ENCODE results near the gene PTPRD. TPM values are rescaled to one million over a fixed set of nuclear protein-coding genes. Genes with fewer than 3 reads are reported as not detected.

Gene PTPRD
- total and polyA plus RNA-seq, 2 donors from 2014 or later = 6.4 to 78.9 TPM

DNA sequence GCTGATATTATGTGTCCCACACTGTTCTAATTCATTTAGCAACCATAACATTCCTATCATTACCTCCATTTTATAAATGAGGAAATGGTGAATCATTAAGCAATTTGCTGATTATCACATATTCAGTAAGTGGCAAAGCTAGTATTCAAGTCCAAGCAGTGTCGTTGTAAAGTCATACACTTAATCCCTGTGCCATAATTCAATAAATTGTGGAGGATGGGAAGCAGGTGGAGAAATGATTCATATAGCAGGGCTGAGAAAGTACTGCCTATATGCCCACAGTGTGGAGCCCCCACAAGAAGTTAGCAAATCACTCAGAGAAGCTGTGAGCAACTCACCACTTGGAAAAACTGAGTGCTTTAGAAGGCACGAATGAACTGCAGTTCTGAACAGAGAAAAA is 691.0 kb downstream of the PTPRD start:
- Histone ChIP-seq H3K4me1 (ENCODE audit: control insufficient read depth in 2 of 3, insufficient read depth in 2 of 3, low read depth in 1 of 3, low read length in 3 of 3) (no peaks in the 10 kb centered on the region), H3K9ac (ENCODE audit: low read length in 3 of 3) (no peak overlapping the region), H3K4me3 (ENCODE audit: low read length in 3 of 3) (no peak overlapping the region), H3K36me3 (ENCODE audit: control insufficient read depth in 2 of 3, insufficient read depth in 3 of 3, low read length in 3 of 3) (no peaks in the 10 kb centered on the region), H3K9me3 (ENCODE audit: control insufficient read depth in 2 of 3, insufficient read depth in 1 of 3, low read length in 3 of 3) (no peaks in the 10 kb centered on the region), H3K27me3 (ENCODE audit: control insufficient read depth, insufficient read depth, low read length) (no peaks in the 10 kb centered on the region), H3K27ac (ENCODE audit: low read depth in 2 of 2, low read length in 2 of 2) (no peak overlapping the region)
- no peak for DNase-seq
- intact Hi-C loops (cut with DNase I) = no loop called here
- TF ChIP-seq, protein P1, sequence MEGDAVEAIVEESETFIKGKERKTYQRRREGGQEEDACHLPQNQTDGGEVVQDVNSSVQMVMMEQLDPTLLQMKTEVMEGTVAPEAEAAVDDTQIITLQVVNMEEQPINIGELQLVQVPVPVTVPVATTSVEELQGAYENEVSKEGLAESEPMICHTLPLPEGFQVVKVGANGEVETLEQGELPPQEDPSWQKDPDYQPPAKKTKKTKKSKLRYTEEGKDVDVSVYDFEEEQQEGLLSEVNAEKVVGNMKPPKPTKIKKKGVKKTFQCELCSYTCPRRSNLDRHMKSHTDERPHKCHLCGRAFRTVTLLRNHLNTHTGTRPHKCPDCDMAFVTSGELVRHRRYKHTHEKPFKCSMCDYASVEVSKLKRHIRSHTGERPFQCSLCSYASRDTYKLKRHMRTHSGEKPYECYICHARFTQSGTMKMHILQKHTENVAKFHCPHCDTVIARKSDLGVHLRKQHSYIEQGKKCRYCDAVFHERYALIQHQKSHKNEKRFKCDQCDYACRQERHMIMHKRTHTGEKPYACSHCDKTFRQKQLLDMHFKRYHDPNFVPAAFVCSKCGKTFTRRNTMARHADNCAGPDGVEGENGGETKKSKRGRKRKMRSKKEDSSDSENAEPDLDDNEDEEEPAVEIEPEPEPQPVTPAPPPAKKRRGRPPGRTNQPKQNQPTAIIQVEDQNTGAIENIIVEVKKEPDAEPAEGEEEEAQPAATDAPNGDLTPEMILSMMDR (IDR thresholded peaks at IDR 0.05; ENCODE audit: borderline replicate concordance, extremely low read depth, insufficient read depth) = no peak
- FAIRE-seq = no peak

DNA sequence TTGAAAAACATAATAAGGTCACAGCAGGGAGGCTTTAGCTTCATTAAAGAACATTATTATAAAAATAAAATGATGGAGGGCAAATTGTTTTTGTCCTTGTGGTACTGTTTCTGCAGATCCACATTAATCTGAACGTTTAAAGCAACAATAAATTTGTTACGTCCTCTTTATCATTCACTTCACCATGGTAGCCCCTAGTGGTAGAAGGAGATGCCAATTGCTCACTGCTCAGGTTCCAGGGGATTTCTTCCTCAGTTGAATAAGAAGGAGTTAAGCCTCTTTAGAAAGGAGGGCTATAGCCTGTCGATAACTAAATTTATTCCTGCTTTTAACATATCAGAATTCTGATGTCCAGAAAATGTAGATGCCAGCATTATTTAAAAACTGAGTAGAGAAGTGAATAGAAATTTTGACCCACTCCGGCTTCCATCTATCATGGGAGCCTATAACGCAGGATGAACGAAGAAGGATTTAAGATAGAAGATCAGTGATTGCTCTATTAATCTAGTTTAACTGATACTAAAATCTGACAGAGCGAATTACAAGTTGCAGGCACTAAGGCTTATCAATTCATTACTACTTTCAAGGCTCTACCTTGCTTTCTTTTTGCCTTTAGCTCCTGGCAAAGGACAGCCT is 692.3 kb downstream of the PTPRD start:
- no peak overlapping the region for H3K27ac ChIP-seq (ENCODE audit: low read depth in 2 of 2, low read length in 2 of 2)
- intact Hi-C loops (cut with DNase I) = no loop called here
- FAIRE-seq = no peak
- H3K4me3 ChIP-seq (ENCODE audit: low read length in 3 of 3) = no peak overlapping the region
- DNase-seq = no peak
- TF ChIP-seq, protein P1 (IDR thresholded peaks at IDR 0.05; ENCODE audit: borderline replicate concordance, extremely low read depth, insufficient read depth) = no peak
- H3K4me1 ChIP-seq (ENCODE audit: control insufficient read depth in 2 of 3, insufficient read depth in 2 of 3, low read depth in 1 of 3, low read length in 3 of 3) = no peaks in the 10 kb centered on the region
- H3K9me3 ChIP-seq (ENCODE audit: control insufficient read depth in 2 of 3, insufficient read depth in 1 of 3, low read length in 3 of 3) = no peaks in the 10 kb centered on the region
- H3K9ac ChIP-seq (ENCODE audit: low read length in 3 of 3) = no peak overlapping the region
- no peaks in the 10 kb centered on the region for H3K27me3 ChIP-seq (ENCODE audit: control insufficient read depth, insufficient read depth, low read length)
- no peaks in the 10 kb centered on the region for H3K36me3 ChIP-seq (ENCODE audit: control insufficient read depth in 2 of 3, insufficient read depth in 3 of 3, low read length in 3 of 3)

DNA sequence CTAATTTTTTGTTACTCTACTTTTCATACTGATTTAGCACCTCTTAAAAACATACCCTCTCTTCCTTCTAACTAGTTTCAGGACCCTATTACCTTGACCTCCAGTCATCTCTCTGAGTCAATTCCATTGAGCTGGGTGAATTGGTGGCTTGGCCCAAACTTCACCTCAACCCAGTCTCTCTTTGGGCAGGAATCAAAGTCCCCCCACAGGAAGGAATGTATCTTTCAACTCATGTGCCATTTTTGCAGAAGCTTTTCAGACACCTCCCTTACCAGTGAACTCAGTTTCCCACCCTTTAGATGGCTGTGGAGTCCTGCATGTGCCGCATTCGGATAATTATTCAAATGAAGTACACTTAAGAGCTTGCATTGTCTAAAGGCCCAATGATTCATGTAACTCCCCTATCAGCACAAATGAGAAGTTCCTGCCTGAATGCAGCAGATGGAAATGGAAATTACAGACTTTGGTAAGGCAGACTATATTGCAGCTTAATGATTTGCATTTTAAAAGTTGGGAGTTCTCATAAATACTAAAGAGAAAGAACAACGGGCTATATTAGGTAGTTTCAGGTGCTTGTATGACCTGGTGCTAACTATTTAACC is 693.5 kb downstream of the PTPRD start:
- FAIRE-seq (no peak), DNase-seq (no peak)
- Histone ChIP-seq H3K4me1 (ENCODE audit: control insufficient read depth in 2 of 3, insufficient read depth in 2 of 3, low read depth in 1 of 3, low read length in 3 of 3) (no peaks in the 10 kb centered on the region), H3K27ac (ENCODE audit: low read depth in 2 of 2, low read length in 2 of 2) (no peak overlapping the region), H3K27me3 (ENCODE audit: control insufficient read depth, insufficient read depth, low read length) (no peaks in the 10 kb centered on the region), H3K36me3 (ENCODE audit: control insufficient read depth in 2 of 3, insufficient read depth in 3 of 3, low read length in 3 of 3) (no peaks in the 10 kb centered on the region), H3K9ac (ENCODE audit: low read length in 3 of 3) (no peak overlapping the region), H3K9me3 (ENCODE audit: control insufficient read depth in 2 of 3, insufficient read depth in 1 of 3, low read length in 3 of 3) (no peaks in the 10 kb centered on the region), H3K4me3 (ENCODE audit: low read length in 3 of 3) (no peak overlapping the region)
- TF ChIP-seq, protein P1 (IDR thresholded peaks at IDR 0.05; ENCODE audit: borderline replicate concordance, extremely low read depth, insufficient read depth) = no peak
- intact Hi-C loops (cut with DNase I) = no loop called here

All from kidney (tissue), 14 donors.